Stomach (tissue), 9 donors: Measurements from ENCODE around the gene GALNT2. TPM values are rescaled to one million over a fixed set of nuclear protein-coding genes. Genes with fewer than 3 reads are reported as not detected.

Experiments
- DNase-seq, 2 donors: peaks; one replicate each; pipeline versions ENCODE4 v3.0.0 to v3.0.0-alpha.2; 2013 to 2019
- H3K27ac ChIP-seq, 5 donors: fragments of 200-600 bp in 4 of 5; sonication (generic) in 4 of 5; one replicate each; pipeline ENCODE4 v1.5.1; 2013 to 2019; ENCODE audit warnings: mild to moderate bottlenecking in 1 of 5, moderate library complexity in 1 of 5
- H3K27me3 ChIP-seq, 3 donors: fragments of 200-600 bp; sonication (generic); one replicate each; pipeline ENCODE4 v1.5.1; 2017 to 2019; ENCODE audit warnings: mixed run types in 1 of 3
- H3K36me3 ChIP-seq, 4 donors: fragments of 200-600 bp; sonication (generic); 1 replicate in 3 of 4; 2 replicates in 1 of 4; pipeline ENCODE4 v1.5.1; 2016 to 2019
- H3K4me1 ChIP-seq, 4 donors: fragments of 200-600 bp; sonication (generic); one replicate each; pipeline ENCODE4 v1.5.1; 2016 to 2019
- H3K4me3 ChIP-seq, 4 donors: fragments of 200-600 bp; sonication (generic) in 3 of 4; one replicate each; pipeline ENCODE4 v1.5.1; 2016 to 2019; ENCODE audit warnings: mild to moderate bottlenecking in 1 of 4
- H3K9me3 ChIP-seq, 4 donors: fragments of 200-600 bp; sonication (generic); one replicate each; pipeline ENCODE4 v1.5.1; 2016 to 2019
- EP300 ChIP-seq: sonication (generic); formaldehyde crosslinking; IDR thresholded peaks from one replicate; pipeline ENCODE4 v1.6.1; 2017; ENCODE audit warnings: antibody characterized with exemption
- POLR2A ChIP-seq, 4 donors: fragments of 450-650 bp; IDR thresholded peaks; one replicate each; pipeline ENCODE4 v1.6.1; 2016; ENCODE audit warnings: antibody characterized with exemption in 4 of 4, control low read depth in 2 of 4, mild to moderate bottlenecking in 1 of 4, moderate library complexity in 1 of 4
- POLR2AphosphoS5 ChIP-seq, 3 donors: sonication (generic); formaldehyde crosslinking; IDR thresholded peaks; one replicate each; pipeline ENCODE4 v1.6.1; 2016; ENCODE audit warnings: antibody characterized with exemption in 3 of 3
- WGBS, 5 donors: extraction: QIAGEN DNeasy Blood & Tissue Kit in 3 of 5; methylation state at CpG; one replicate each; pipeline versions ENCODE4 v1.1.5 to v1.1.7; 2013 to 2018; 5-methylcytosine and 5-hydroxymethylcytosine counted together
- intact Hi-C: fragments of 100-400 bp; cut with DNase I; formaldehyde crosslinking; loops from one replicate; pipeline ENCODE4 v1.15.1; 2023; ENCODE audit warnings: low total_unique reads
- polyA plus RNA-seq, 3 donors: library from polyadenylated mRNA; stranded (reverse); fragments of 200-250 nt; gene quantifications; one replicate each; pipeline ENCODE4 v1.2.3, GENCODE V29; 2013
- total RNA-seq, 5 donors: library from RNA; depleted of rRNA; stranded (reverse); fragments of >200 nt; gene quantifications; one replicate each; pipeline versions ENCODE4 v1.1.0 to v1.2.3, GENCODE V29; 2014 to 2016
- TF ChIP-seq, protein P1 (sequence below), 7 experiments: fragments of 450-650 bp in 4 of 7; fragments of 200-600 bp in 3 of 7; sonication (generic) in 3 of 7; IDR thresholded peaks; one replicate each; pipeline ENCODE4 v1.5.1; 2016 to 2019; ENCODE audit warnings: antibody characterized with exemption in 7 of 7, control low read depth in 2 of 7, mild to moderate bottlenecking in 1 of 7
- donor health status: healthy with polysubstance abuse.
- donor health status: Bipolar disorder and iron deficiency.
- donor health status: healthy.

Gene GALNT2
- total and polyA plus RNA-seq, 8 donors = 5.5 to 101 (median 43.1) TPM

DNA sequence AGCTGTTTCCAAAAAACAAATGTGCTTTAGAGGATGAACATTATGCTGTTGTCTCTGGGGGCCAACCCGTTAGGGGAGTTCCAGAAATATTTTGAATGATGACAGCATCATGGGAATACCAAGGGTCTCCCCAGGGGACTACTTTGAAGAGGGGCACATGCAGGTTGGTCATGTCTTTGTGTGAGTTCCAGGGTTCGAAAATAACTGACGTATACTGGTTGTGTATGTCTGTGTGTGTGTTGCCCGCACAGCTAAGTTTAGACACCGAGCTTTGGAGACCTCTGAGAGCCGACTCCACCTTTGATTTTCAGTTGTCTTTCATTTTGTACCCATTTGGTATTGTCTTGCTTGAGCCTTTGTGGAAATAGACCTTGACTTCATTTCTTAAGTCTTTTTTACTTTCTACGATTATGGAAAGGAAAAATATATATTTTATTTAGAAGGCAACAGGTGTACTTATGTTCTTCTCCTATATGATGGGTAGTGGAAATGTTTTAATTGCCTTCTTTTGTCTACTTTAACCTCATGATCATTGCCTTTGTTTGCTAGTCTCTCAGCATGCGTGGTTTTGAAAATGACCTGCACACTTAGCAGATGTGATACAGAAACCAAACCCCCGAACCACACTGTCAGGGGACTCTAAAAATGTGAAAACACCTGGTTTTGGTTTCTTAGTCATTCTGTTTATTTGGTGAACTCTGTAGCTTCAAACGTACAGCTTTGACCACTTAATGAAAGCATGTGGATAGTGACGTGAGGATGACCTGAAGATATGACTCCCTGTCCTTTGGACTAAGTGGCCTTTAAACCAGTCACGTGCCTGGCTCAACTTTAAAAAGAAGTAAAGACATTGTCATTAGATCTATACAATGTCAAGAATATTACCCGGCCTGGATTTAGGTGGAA, 56.5 kb downstream of the GALNT2 start:
- TF ChIP-seq, protein P1, sequence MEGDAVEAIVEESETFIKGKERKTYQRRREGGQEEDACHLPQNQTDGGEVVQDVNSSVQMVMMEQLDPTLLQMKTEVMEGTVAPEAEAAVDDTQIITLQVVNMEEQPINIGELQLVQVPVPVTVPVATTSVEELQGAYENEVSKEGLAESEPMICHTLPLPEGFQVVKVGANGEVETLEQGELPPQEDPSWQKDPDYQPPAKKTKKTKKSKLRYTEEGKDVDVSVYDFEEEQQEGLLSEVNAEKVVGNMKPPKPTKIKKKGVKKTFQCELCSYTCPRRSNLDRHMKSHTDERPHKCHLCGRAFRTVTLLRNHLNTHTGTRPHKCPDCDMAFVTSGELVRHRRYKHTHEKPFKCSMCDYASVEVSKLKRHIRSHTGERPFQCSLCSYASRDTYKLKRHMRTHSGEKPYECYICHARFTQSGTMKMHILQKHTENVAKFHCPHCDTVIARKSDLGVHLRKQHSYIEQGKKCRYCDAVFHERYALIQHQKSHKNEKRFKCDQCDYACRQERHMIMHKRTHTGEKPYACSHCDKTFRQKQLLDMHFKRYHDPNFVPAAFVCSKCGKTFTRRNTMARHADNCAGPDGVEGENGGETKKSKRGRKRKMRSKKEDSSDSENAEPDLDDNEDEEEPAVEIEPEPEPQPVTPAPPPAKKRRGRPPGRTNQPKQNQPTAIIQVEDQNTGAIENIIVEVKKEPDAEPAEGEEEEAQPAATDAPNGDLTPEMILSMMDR (IDR thresholded peaks at IDR 0.05) = no peak
- TF ChIP-seq POLR2A (IDR thresholded peaks at IDR 0.05) = no peak
- WGBS, 5 donors = 77 to 85% (median 82%) methylated on average over 13 of the region's 13 CpGs
- peaks cover 0 to 11% (median 2%) of the 10 kb centered on the region in 4 donors for H3K36me3 ChIP-seq
- H3K27ac ChIP-seq = peak overlapping the region in 2 of 5 donors; percentile 15 to 57
- no peak overlapping the region for H3K4me3 ChIP-seq
- DNase-seq = no peak
- H3K9me3 ChIP-seq = no peaks in the 10 kb centered on the region
- H3K4me1 ChIP-seq = peaks cover 12 to 84% (median 43%) of the 10 kb centered on the region in 4 donors
- intact Hi-C loops = no loop called here
- H3K27me3 ChIP-seq = no peaks in the 10 kb centered on the region

GRCh38 chr1:230124186-230125128, 57.4 kb downstream of the GALNT2 start:
- intact Hi-C loops = no loop called here
- no peaks in the 10 kb centered on the region for H3K27me3 ChIP-seq
- H3K4me3 ChIP-seq = no peak overlapping the region
- peak overlapping the region in 2 of 5 donors; percentile 15 to 33 for H3K27ac ChIP-seq
- TF ChIP-seq, protein P1 (IDR thresholded peaks at IDR 0.05) = no peak
- no peak for TF ChIP-seq POLR2AphosphoS5 (IDR thresholded peaks at IDR 0.05)
- no peak for TF ChIP-seq POLR2A (IDR thresholded peaks at IDR 0.05)
- no peak for TF ChIP-seq EP300
- peak in 1 of 2 donors; percentile 43 for DNase-seq
- H3K4me1 ChIP-seq = peaks cover 12 to 88% (median 46%) of the 10 kb centered on the region in 4 donors
- WGBS, 5 donors = 82 to 89% (median 87%) methylated on average over 9 of the region's 9 CpGs
- H3K36me3 ChIP-seq = peaks cover 0 to 11% (median 2%) of the 10 kb centered on the region in 4 donors
- no peaks in the 10 kb centered on the region for H3K9me3 ChIP-seq

GRCh38 chr1:230125141-230125540, 58.1 kb downstream of the GALNT2 start:
- TF ChIP-seq POLR2AphosphoS5 (IDR thresholded peaks at IDR 0.05) (no peak), POLR2A (IDR thresholded peaks at IDR 0.05) (no peak), EP300 (no peak)
- TF ChIP-seq, protein P1 (IDR thresholded peaks at IDR 0.05) = no peak
- intact Hi-C loops = no loop called here
- no peak overlapping the region for H3K4me3 ChIP-seq
- peaks cover 12 to 88% (median 46%) of the 10 kb centered on the region in 4 donors for H3K4me1 ChIP-seq
- 86 to 97% (median 91%) methylated on average over 6 of the region's 6 CpGs for WGBS, 5 donors
- H3K9me3 ChIP-seq = no peaks in the 10 kb centered on the region
- peaks cover 0 to 6% (median 2%) of the 10 kb centered on the region in 4 donors for H3K36me3 ChIP-seq
- H3K27me3 ChIP-seq = no peaks in the 10 kb centered on the region
- H3K27ac ChIP-seq = peak overlapping the region in 2 of 5 donors; percentile 12 to 33
- DNase-seq = no peak
